ENCODE data around the gene PLCH1. TPM values are rescaled to one million over a fixed set of nuclear protein-coding genes. Genes with fewer than 3 reads are reported as not detected.

The PLCH1 gene
- total RNA-seq, 6 donors from 2014 or later: 7.7 to 26.3 (median 13.6) TPM

- Histone ChIP-seq H3K4me1 (no peaks in the 10 kb centered on the region), H3K27ac (no peak overlapping the region), H3K36me3 (no peaks in the 10 kb centered on the region), H3K9me3 (no peaks in the 10 kb centered on the region), H3K4me3 (no peak overlapping the region), H3K27me3 (no peaks in the 10 kb centered on the region)
- 60 to 68% methylated on average over 2 of the region's 2 CpGs for WGBS, 2 donors
- DNase-seq (no peak), ATAC-seq (ENCODE audit: low FRiP score in 2 of 2) (no peak)
- no peak for TF ChIP-seq EP300 (IDR thresholded peaks at IDR 0.05)
- TF ChIP-seq CTCF (IDR thresholded peaks at IDR 0.05): no peak
- TF ChIP-seq POLR2A (IDR thresholded peaks at IDR 0.05): no peak
Observed at GRCh38 chr3:155441026-155441425, 303.8 kb downstream of the PLCH1 start.

- Histone ChIP-seq H3K4me3 (no peak overlapping the region), H3K36me3 (no peaks in the 10 kb centered on the region), H3K27ac (no peak overlapping the region), H3K4me1 (no peaks in the 10 kb centered on the region), H3K27me3 (no peaks in the 10 kb centered on the region), H3K9me3 (no peaks in the 10 kb centered on the region)
- no peak for DNase-seq
- ATAC-seq (ENCODE audit: low FRiP score in 2 of 2): no peak
- no peak for TF ChIP-seq EP300 (IDR thresholded peaks at IDR 0.05)
- no peak for TF ChIP-seq CTCF (IDR thresholded peaks at IDR 0.05)
- no peak for TF ChIP-seq POLR2AphosphoS5 (IDR thresholded peaks at IDR 0.05)
- TF ChIP-seq POLR2A (IDR thresholded peaks at IDR 0.05): no peak
Observed at GRCh38 chr3:155435821-155436220, 309.1 kb downstream of the PLCH1 start.

- ATAC-seq (ENCODE audit: low FRiP score in 2 of 2) (no peak), DNase-seq (no peak)
- no peaks in the 10 kb centered on the region for H3K4me1 ChIP-seq
- H3K27ac ChIP-seq: no peak overlapping the region
- H3K36me3 ChIP-seq: no peaks in the 10 kb centered on the region
- 79 to 81% methylated on average over 7 of the region's 7 CpGs for WGBS, 2 donors
- no peak overlapping the region for H3K4me3 ChIP-seq
- TF ChIP-seq EP300 (IDR thresholded peaks at IDR 0.05): no peak
- TF ChIP-seq POLR2A (IDR thresholded peaks at IDR 0.05): no peak
- no peak for TF ChIP-seq POLR2AphosphoS5 (IDR thresholded peaks at IDR 0.05)
- TF ChIP-seq CTCF (IDR thresholded peaks at IDR 0.05): no peak
- no peaks in the 10 kb centered on the region for H3K27me3 ChIP-seq
- H3K9me3 ChIP-seq: peaks cover 0 to 11% (median 0%) of the 10 kb centered on the region in 4 donors
Observed at GRCh38 chr3:155431856-155432570, 312.9 kb downstream of the PLCH1 start.

GRCh38 chr3:155428563-155428962 lies 316.3 kb downstream of the PLCH1 start:
- no peaks in the 10 kb centered on the region for H3K36me3 ChIP-seq
- H3K4me3 ChIP-seq: no peak overlapping the region
- peaks cover 0 to 16% (median 0%) of the 10 kb centered on the region in 4 donors for H3K9me3 ChIP-seq
- WGBS, 2 donors: 72 to 88% methylated on average over 4 of the region's 4 CpGs
- ATAC-seq (ENCODE audit: low FRiP score in 2 of 2): no peak
- DNase-seq: no peak
- H3K4me1 ChIP-seq: no peaks in the 10 kb centered on the region
- TF ChIP-seq POLR2A (IDR thresholded peaks at IDR 0.05): no peak
- no peak for TF ChIP-seq POLR2AphosphoS5 (IDR thresholded peaks at IDR 0.05)
- TF ChIP-seq EP300 (IDR thresholded peaks at IDR 0.05): no peak
- no peak for TF ChIP-seq CTCF (IDR thresholded peaks at IDR 0.05)
- H3K27me3 ChIP-seq: no peaks in the 10 kb centered on the region
- H3K27ac ChIP-seq: no peak overlapping the region
